GM12801 (cell line): ENCODE results near the gene ZG16B.

Source experiments
- TF ChIP-seq, protein P1 (sequence below): IDR thresholded peaks from one replicate; pipeline ENCODE4 v1.5.1; 2011; ENCODE audit warnings: control low read depth; ENCODE audit not compliant: insufficient read length; ENCODE audit errors: extremely low read depth

The ZG16B gene

DNA sequence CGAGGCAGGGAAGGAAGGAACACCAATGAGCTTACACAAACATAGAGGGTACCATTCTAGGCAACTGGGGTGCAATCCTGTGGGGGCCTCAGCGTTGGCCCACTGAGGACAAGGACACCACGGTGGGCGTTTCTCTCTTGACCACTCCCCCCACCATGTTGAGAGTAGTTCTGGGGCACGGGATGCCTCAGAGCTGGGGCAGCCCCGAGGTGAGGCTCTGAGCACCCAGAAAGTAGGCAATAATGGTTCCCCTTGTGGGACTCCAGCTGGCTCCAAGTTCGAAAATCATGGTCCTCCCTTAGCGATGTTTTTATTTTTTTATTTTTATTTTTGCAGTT is 8.0 kb upstream of the ZG16B start:
- TF ChIP-seq, protein P1, sequence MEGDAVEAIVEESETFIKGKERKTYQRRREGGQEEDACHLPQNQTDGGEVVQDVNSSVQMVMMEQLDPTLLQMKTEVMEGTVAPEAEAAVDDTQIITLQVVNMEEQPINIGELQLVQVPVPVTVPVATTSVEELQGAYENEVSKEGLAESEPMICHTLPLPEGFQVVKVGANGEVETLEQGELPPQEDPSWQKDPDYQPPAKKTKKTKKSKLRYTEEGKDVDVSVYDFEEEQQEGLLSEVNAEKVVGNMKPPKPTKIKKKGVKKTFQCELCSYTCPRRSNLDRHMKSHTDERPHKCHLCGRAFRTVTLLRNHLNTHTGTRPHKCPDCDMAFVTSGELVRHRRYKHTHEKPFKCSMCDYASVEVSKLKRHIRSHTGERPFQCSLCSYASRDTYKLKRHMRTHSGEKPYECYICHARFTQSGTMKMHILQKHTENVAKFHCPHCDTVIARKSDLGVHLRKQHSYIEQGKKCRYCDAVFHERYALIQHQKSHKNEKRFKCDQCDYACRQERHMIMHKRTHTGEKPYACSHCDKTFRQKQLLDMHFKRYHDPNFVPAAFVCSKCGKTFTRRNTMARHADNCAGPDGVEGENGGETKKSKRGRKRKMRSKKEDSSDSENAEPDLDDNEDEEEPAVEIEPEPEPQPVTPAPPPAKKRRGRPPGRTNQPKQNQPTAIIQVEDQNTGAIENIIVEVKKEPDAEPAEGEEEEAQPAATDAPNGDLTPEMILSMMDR: no peak

DNA sequence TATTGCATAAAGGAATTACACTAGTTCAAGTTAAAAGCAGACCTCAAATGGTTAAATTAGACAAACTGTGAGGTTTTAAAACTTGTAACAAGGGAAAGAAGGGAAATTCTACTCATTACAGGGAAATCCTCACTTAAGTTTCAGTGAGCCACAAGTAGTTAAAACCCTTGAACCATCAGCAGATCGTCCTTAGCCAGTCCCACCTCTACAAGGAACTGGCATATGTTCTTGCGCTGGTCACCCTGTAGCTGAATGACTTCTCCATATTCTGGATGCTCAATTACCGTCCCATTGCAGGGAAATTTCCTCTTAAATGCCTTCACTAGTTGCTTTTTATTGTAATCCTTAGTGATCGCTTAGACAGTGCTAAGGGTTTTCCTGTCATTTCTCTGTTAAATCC is 7.6 kb upstream of the ZG16B start:
- TF ChIP-seq, protein P1: no peak

DNA sequence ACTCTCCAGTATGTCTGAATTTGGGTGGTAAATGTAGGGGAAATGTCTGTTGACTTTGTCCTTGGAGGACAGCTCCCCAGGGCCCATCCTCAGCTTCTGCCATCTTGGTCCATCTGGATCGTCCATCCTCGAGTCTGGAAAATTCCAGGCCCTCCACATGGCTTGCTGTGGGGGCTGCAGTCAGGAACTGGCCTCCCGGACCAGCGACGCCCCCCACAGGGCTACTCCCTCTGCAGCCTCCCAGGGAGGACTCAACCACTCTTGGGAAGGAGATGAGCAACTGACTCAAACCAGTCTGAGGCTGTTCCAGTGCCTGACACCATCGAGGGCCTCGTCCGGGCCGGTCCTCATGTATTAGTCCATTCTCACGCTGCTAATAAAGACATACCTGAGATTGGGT is 5.5 kb upstream of the ZG16B start:
- TF ChIP-seq, protein P1: no peak

DNA sequence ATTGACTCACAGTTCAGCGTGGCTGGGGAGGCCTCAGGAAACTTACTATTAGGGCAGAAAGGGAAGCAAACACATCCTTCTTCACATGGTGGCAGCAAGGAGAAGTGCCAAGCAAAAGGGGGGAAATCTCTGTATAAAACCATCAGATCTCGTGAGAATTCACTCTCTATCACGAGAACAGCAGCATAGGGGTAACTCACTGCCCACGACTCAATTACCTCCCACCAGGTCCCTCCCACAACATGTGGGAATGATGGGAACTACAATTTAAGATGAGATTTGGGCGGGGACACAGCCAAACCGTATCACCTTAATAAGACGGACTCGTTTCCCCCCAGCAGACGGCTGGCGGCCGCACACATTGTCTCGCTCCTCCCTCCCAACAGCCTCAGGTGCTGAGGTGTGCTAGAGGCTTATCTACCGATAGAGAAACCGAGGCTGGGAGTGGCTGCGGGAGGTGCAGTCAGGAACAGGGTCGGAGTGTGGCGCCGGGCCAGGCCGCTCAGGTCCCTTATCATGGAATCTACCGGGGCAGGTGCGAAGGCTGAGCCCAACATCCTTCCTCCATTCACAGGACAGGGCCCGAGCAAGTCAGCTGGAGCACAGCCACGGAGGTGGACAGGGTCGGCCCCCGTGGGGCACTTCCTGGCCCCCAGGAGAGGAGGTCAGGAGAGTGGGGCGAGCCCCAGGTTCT is 4.9 kb upstream of the ZG16B start:
- TF ChIP-seq, protein P1: no peak

DNA sequence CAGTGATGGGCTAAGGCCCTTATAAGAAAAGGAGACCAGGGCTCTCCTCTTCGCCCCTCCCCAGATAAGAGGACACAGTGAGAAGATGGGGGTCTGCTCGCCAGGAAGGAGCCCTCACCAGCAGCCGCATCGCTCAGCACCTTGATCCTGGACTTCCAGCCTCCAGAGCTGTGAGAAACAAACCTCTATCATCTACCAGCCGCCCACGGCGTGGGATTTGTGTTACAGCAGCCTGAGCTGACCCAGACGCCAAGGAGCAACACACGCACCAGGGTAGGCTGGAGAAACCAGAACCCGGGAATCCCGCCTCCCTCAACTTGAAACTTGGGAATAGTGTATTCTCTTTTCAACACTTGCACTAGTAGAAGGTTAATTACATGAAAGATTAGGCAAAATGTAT is 4.2 kb upstream of the ZG16B start:
- TF ChIP-seq, protein P1: no peak

DNA sequence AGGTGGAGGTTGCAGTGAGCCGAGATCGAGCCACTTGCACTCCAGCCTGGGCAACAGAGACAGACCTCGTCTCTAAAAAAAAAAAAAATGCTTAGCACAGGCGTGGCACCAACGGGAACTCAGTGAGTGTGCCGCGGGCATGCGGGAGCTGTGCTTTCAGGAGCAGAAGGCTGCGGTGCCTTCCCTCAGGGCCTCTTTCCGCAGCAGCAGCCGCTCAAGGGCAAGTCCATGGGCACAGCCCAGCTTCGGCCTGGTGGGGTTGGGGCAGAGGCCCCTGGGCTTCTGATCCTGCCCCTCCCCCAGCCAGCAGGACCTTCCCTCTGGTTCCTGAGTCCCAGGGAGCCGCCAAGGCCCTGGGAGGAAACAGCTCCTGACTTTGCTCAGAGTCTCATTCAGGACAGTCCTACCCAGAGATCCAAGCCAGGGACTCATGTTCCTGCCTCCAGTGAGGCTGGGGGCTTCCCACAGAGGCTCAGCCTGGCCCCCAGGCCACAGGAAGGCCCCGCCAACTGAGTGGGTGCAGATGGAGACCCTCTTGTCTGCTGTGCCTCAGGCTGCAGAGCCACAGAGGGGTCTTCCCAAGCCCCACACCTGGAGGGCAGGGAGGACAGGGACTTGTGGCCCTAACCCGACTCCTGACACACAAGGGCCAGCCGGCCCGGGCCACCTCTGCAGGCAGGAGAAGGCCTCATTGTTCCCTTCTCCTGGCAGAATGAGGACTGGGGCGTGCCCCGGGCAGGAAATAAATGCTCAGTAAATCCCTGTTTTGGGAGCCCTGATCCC is 3.3 kb upstream of the ZG16B start:
- TF ChIP-seq, protein P1: no peak

DNA sequence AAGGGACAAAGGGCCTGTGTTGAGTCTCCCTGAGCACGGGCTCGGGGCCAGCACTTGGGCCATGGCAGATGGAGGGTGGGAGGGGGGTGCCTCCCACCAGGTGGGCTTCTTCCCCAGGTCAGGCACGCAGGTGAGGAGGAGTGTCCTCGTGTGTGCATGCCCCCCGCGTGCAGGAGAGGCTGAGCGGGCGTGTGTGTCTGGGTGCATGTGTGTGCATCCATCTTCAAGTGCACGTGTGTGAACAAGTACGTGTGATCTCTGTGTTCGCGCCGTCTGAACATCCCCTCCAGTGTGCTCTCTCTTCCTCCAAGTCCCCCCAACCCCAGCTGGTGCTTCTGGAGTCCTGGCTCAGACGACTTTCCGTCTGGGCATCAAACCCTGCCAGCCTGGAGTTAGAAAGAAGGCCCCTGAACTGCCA is 2.7 kb upstream of the ZG16B start:
- TF ChIP-seq, protein P1: no peak
